ENCODE results near the gene TSC22D1. TPM values are rescaled to one million over a fixed set of nuclear protein-coding genes. Genes with fewer than 3 reads are reported as not detected.

The TSC22D1 gene
- total RNA-seq, 4 donors from 2014 or later: 177 to 798 (median 250) TPM

DNA sequence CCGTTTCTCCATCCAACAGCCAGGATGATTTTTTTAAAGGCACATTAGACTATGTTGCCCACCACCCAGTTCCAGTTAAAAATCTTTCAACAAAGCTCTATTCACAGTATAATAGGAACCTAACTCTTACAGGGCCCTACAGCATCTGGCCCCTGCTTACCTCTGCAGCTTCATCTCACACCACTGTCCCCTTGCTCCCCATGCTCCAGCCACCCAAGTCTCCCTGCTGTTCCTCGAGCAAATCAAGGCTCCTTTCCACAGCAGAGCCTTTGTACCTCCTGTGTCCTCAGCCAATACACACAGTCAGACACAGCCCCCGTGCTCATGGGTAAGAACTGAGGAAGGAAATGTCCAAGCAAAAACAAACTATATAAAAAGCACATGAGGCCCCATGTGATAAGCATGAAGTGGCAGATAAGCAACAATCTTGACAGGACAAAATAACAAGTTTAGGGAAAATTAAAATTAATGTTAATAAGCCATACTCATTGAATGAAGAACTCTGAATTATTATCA lies 67.5 kb downstream of the TSC22D1 start:
- no peak for TF ChIP-seq POLR2A (IDR thresholded peaks at IDR 0.05)
- TF ChIP-seq, protein P1, sequence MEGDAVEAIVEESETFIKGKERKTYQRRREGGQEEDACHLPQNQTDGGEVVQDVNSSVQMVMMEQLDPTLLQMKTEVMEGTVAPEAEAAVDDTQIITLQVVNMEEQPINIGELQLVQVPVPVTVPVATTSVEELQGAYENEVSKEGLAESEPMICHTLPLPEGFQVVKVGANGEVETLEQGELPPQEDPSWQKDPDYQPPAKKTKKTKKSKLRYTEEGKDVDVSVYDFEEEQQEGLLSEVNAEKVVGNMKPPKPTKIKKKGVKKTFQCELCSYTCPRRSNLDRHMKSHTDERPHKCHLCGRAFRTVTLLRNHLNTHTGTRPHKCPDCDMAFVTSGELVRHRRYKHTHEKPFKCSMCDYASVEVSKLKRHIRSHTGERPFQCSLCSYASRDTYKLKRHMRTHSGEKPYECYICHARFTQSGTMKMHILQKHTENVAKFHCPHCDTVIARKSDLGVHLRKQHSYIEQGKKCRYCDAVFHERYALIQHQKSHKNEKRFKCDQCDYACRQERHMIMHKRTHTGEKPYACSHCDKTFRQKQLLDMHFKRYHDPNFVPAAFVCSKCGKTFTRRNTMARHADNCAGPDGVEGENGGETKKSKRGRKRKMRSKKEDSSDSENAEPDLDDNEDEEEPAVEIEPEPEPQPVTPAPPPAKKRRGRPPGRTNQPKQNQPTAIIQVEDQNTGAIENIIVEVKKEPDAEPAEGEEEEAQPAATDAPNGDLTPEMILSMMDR (IDR thresholded peaks at IDR 0.05): no peak
- TF ChIP-seq EP300 (IDR thresholded peaks at IDR 0.05; ENCODE audit: low read depth): no peak
- no peak for TF ChIP-seq POLR2AphosphoS5 (IDR thresholded peaks at IDR 0.05)
- Histone ChIP-seq H3K9me3 (no peaks in the 10 kb centered on the region), H3K27ac (no peak overlapping the region), H3K36me3 (no peaks in the 10 kb centered on the region), H3K4me1 (no peaks in the 10 kb centered on the region), H3K4me3 (no peak overlapping the region), H3K27me3 (no peaks in the 10 kb centered on the region)
- in situ Hi-C loops (cut with MboI; ENCODE audit: low pct_ligation_motif_present in 1 of 4, low pct_unique_long_range_greater_than_20kb in 1 of 4, low sequenced_read_pairs in 3 of 4) (no loop called here), intact Hi-C loops (cut with DNase I; ENCODE audit: low total_unique reads) (no loop called here)
- no peak for DNase-seq
- 47 to 76% methylated on average over 2 to 3 of the region's 3 CpGs for WGBS, 2 donors (ENCODE audit: low coverage in 1 of 2)

DNA sequence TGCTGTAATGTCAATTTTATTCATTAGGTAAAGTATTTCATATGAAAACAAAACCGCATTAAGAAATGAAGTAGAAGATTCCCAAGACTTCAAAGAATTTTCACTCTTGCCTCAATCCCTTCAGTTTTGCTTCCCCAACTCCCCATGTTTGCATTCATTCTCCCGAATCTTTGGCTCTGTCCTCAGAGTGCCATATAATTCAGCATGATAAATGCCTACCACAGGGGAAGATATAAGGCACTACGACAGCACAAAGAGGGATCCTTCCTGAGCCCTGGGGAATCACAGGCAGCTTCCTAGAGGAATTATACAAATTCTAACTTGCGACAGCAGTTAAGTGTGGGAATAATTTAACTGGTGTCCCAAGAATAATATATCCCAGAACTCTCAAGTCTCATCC lies 68.5 kb downstream of the TSC22D1 start:
- in situ Hi-C loops (cut with MboI; ENCODE audit: low pct_ligation_motif_present in 1 of 4, low pct_unique_long_range_greater_than_20kb in 1 of 4, low sequenced_read_pairs in 3 of 4) (no loop called here), intact Hi-C loops (cut with DNase I; ENCODE audit: low total_unique reads) (no loop called here)
- Histone ChIP-seq H3K9me3 (no peaks in the 10 kb centered on the region), H3K36me3 (no peaks in the 10 kb centered on the region), H3K27me3 (no peaks in the 10 kb centered on the region), H3K27ac (no peak overlapping the region), H3K4me1 (no peaks in the 10 kb centered on the region), H3K4me3 (no peak overlapping the region)
- WGBS, 2 donors (ENCODE audit: low coverage in 1 of 2): 91 to 93% methylated on average over 3 to 4 of the region's 4 CpGs
- DNase-seq: no peak
- TF ChIP-seq POLR2A (IDR thresholded peaks at IDR 0.05): no peak
- TF ChIP-seq EP300 (IDR thresholded peaks at IDR 0.05; ENCODE audit: low read depth): no peak
- TF ChIP-seq POLR2AphosphoS5 (IDR thresholded peaks at IDR 0.05): no peak
- TF ChIP-seq, protein P1 (IDR thresholded peaks at IDR 0.05): no peak

DNA sequence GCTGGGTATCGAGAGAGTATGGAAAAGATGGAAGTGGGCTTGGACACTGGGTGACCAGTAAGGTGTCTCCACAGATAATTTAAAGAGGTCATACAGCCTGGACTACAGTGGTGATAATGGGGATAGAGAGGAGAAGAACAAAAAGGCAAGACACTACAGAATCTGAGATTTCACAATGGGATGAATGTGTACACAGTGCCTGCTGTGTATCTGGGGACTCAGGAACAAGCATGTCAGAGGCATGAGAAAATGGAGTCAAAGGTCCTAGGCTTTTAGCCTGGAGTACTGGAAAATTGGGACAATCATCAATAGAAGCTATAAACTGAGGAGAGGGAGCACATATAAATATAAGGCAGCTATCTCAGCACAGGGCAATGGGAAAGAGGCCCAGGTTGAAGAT lies 69.4 kb downstream of the TSC22D1 start:
- Histone ChIP-seq H3K27ac (no peak overlapping the region), H3K36me3 (no peaks in the 10 kb centered on the region), H3K4me1 (no peaks in the 10 kb centered on the region), H3K4me3 (no peak overlapping the region), H3K27me3 (no peaks in the 10 kb centered on the region), H3K9me3 (no peaks in the 10 kb centered on the region)
- TF ChIP-seq, protein P1 (IDR thresholded peaks at IDR 0.05): no peak
- TF ChIP-seq EP300 (IDR thresholded peaks at IDR 0.05; ENCODE audit: low read depth): no peak
- TF ChIP-seq POLR2AphosphoS5 (IDR thresholded peaks at IDR 0.05): no peak
- no peak for TF ChIP-seq POLR2A (IDR thresholded peaks at IDR 0.05)
- 88 to 95% methylated on average over 1 of the region's 1 CpG for WGBS, 2 donors (ENCODE audit: low coverage in 1 of 2)
- in situ Hi-C loops (cut with MboI; ENCODE audit: low pct_ligation_motif_present in 1 of 4, low pct_unique_long_range_greater_than_20kb in 1 of 4, low sequenced_read_pairs in 3 of 4): no loop called here
- DNase-seq: no peak
- intact Hi-C loops (cut with DNase I; ENCODE audit: low total_unique reads): no loop called here

DNA sequence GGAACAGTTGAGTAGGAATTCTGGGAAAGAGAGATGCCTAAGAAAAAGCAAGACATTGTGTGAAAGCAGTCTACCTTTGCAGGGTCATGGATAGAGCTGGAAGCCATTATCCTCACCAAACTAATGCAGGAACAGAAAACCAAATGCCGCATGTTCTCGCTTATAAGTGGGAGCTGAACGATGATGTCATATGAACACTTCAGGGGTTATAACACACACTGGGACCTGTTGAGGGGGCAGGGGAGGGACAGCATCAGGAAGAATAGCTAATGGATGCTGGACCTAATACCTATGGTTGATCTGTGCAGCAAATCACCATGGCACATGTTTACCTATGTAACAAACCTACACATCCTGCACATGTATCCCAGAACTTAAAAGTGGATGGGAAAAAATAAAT lies 69.9 kb downstream of the TSC22D1 start:
- in situ Hi-C loops (cut with MboI; ENCODE audit: low pct_ligation_motif_present in 1 of 4, low pct_unique_long_range_greater_than_20kb in 1 of 4, low sequenced_read_pairs in 3 of 4) (no loop called here), intact Hi-C loops (cut with DNase I; ENCODE audit: low total_unique reads) (no loop called here)
- WGBS, 2 donors (ENCODE audit: low coverage in 1 of 2): 92 to 97% methylated on average over 3 of the region's 3 CpGs
- TF ChIP-seq POLR2AphosphoS5 (IDR thresholded peaks at IDR 0.05): no peak
- TF ChIP-seq EP300 (IDR thresholded peaks at IDR 0.05; ENCODE audit: low read depth): no peak
- TF ChIP-seq, protein P1 (IDR thresholded peaks at IDR 0.05): no peak
- TF ChIP-seq POLR2A (IDR thresholded peaks at IDR 0.05): no peak
- Histone ChIP-seq H3K27ac (no peak overlapping the region), H3K36me3 (no peaks in the 10 kb centered on the region), H3K9me3 (no peaks in the 10 kb centered on the region), H3K4me1 (no peaks in the 10 kb centered on the region), H3K4me3 (no peak overlapping the region), H3K27me3 (no peaks in the 10 kb centered on the region)
- no peak for DNase-seq

Measured in transverse colon (tissue), 4 donors.